ENCODE data around the gene MED13L.

The MED13L gene

GRCh38 chr12:116194935-116195431 is 82.5 kb downstream of the MED13L start:
- no peaks in the 10 kb centered on the region for H3K9me3 Mint-ChIP-seq
- peaks cover 63% of the 10 kb centered on the region for H3K4me1 Mint-ChIP-seq
- no peak for DNase-seq

GRCh38 chr12:116189692-116190091 is 87.8 kb downstream of the MED13L start:
- no peak overlapping the region for H3K4me3 Mint-ChIP-seq

More at GRCh38 chr12:116194935-116195431, 82.5 kb downstream of the MED13L start:
- Mint-ChIP-seq H3K4me3 (no peak overlapping the region), H3K27ac (no peak overlapping the region), H3K27me3 (ENCODE audit: low read depth, poor library complexity) (no peaks in the 10 kb centered on the region), H3K36me3 (ENCODE audit: low read depth) (no peaks in the 10 kb centered on the region)
- TF ChIP-seq CTCF (IDR thresholded peaks at IDR 0.05) = no peak

DNA sequence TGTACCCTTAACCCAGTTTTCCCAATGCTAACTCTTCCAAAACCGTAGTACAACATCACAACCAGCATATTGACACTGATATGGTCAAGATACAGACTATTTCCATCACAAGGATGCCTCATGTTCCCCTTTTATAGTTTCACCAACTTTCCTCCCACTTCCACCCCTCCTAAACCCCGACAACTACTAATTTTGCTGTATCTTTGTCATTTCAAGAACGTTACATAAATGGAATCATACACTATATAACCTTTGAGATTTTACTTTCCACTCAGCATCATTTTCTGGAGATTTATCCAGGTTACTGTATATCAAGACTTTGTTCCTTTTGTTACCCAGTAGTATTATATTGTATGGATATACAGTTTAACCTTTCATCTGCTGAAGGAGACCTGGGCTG is 88.9 kb downstream of the MED13L start:
- DNase-seq = no peak
- no peaks in the 10 kb centered on the region for H3K27me3 Mint-ChIP-seq (ENCODE audit: low read depth, poor library complexity)
- no peaks in the 10 kb centered on the region for H3K36me3 Mint-ChIP-seq (ENCODE audit: low read depth)
- no peak overlapping the region for H3K4me3 Mint-ChIP-seq
- no peak for TF ChIP-seq CTCF (IDR thresholded peaks at IDR 0.05)
- no peaks in the 10 kb centered on the region for H3K9me3 Mint-ChIP-seq
- no peak overlapping the region for H3K27ac Mint-ChIP-seq
- H3K4me1 Mint-ChIP-seq = peaks cover 40% of the 10 kb centered on the region

More at GRCh38 chr12:116189692-116190091, 87.8 kb downstream of the MED13L start:
- no peak for TF ChIP-seq CTCF (IDR thresholded peaks at IDR 0.05)
- peaks cover 40% of the 10 kb centered on the region for H3K4me1 Mint-ChIP-seq
- no peaks in the 10 kb centered on the region for H3K36me3 Mint-ChIP-seq (ENCODE audit: low read depth)
- no peaks in the 10 kb centered on the region for H3K9me3 Mint-ChIP-seq
- H3K27ac Mint-ChIP-seq = peak overlapping the region; percentile 12
- no peaks in the 10 kb centered on the region for H3K27me3 Mint-ChIP-seq (ENCODE audit: low read depth, poor library complexity)
- DNase-seq = no peak

GRCh38 chr12:116187151-116187511 is 90.4 kb downstream of the MED13L start:
- Mint-ChIP-seq H3K36me3 (ENCODE audit: low read depth) (no peaks in the 10 kb centered on the region), H3K27ac (peak overlapping the region; percentile 6), H3K27me3 (ENCODE audit: low read depth, poor library complexity) (no peaks in the 10 kb centered on the region), H3K4me3 (no peak overlapping the region), H3K9me3 (no peaks in the 10 kb centered on the region), H3K4me1 (peaks cover 48% of the 10 kb centered on the region)
- DNase-seq = no peak
- TF ChIP-seq CTCF (IDR thresholded peaks at IDR 0.05) = no peak

DNA sequence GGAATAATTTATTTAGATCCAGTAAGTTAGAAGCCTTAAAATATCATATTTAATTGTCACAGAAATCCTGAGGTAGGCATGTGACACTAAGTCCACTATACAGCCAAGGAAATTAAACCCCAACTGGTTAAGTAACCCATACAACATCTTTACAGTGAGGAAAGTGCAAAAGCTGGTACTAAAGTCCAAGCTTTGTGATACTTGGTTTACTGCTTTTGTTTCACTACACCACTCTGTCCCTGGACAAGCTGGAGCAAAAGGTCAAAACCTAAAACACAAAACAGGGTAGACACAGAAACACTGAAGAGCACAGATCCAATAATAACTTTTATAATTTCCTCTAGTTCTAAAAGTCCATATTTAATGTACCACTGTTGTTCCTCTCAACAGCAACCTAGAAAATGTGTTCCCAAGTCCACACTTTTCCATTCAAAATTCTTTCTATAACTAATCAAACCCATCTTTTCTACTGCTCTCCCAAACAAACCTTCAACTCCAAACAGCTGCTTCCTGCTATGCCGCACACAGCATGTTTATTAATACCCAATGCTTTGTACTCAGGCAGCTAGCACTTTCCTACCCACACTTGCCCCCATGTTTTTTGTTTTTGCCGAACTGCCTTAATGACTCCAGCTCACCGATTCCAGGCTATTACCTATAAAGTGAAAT is 90.9 kb downstream of the MED13L start:
- H3K9me3 Mint-ChIP-seq = no peaks in the 10 kb centered on the region
- TF ChIP-seq CTCF (IDR thresholded peaks at IDR 0.05) = no peak
- H3K27ac Mint-ChIP-seq = peak overlapping the region; percentile 6
- H3K36me3 Mint-ChIP-seq (ENCODE audit: low read depth) = no peaks in the 10 kb centered on the region
- DNase-seq = no peak
- no peaks in the 10 kb centered on the region for H3K27me3 Mint-ChIP-seq (ENCODE audit: low read depth, poor library complexity)
- no peak overlapping the region for H3K4me3 Mint-ChIP-seq
- H3K4me1 Mint-ChIP-seq = peaks cover 50% of the 10 kb centered on the region

GRCh38 chr12:116184763-116185162 is 92.7 kb downstream of the MED13L start:
- TF ChIP-seq CTCF (IDR thresholded peaks at IDR 0.05) = no peak
- no peaks in the 10 kb centered on the region for H3K27me3 Mint-ChIP-seq (ENCODE audit: low read depth, poor library complexity)
- no peak overlapping the region for H3K27ac Mint-ChIP-seq
- H3K36me3 Mint-ChIP-seq (ENCODE audit: low read depth) = no peaks in the 10 kb centered on the region
- no peaks in the 10 kb centered on the region for H3K9me3 Mint-ChIP-seq
- DNase-seq = no peak
- H3K4me3 Mint-ChIP-seq = no peak overlapping the region
- peaks cover 40% of the 10 kb centered on the region for H3K4me1 Mint-ChIP-seq

All from nephron progenitor cell (in vitro differentiated cells).